Measurements from ENCODE around the gene SAMD13. TPM values are rescaled to one million over a fixed set of nuclear protein-coding genes. Genes with fewer than 3 reads are reported as not detected.

SAMD13 gene
- total RNA-seq, 2 donors from 2014 or later, result 24.5 to 29.9 TPM

DNA sequence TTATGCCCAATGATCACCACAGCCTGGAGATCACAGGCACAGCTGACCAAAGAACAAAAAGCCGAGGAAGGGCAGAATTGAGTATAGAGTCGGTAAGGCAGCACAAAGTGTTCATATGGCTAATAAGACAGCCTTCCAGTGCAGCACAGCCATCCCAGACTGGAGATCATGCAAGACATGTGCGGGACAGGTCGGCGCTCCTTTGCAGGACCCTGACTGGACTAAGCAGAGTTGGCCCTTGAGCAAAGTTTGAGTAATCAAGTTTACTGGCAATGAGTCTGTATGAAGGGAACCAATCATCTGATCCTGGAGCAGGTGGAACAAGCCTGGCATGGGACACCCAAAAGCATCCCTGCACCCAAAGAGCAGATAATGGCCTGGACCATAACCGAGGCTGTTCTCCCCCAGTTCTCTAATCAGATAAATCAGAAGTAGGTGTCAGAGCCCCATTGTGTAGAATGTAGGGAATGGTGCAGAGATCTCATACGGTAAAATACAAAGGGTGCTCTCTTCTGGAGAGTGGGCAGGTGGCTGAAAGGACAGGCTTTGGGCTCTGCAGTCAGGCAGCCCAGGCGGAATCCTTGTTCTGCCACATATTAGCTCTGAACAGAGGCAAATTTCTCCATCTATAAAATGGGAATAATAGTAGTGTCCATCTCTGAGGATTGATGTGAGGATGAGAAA is 86.1 kb downstream of the SAMD13 start:
- intact Hi-C loops (cut with DNase I, micrococcal nuclease), result no loop called here
- DNase-seq (no peak), ATAC-seq (no peak)

GRCh38 chr1:84390226-84390625 is 88.7 kb downstream of the SAMD13 start:
- ATAC-seq (peak; percentile 55), DNase-seq (no peak)
- intact Hi-C loops (cut with DNase I, micrococcal nuclease), result no loop called here

DNA sequence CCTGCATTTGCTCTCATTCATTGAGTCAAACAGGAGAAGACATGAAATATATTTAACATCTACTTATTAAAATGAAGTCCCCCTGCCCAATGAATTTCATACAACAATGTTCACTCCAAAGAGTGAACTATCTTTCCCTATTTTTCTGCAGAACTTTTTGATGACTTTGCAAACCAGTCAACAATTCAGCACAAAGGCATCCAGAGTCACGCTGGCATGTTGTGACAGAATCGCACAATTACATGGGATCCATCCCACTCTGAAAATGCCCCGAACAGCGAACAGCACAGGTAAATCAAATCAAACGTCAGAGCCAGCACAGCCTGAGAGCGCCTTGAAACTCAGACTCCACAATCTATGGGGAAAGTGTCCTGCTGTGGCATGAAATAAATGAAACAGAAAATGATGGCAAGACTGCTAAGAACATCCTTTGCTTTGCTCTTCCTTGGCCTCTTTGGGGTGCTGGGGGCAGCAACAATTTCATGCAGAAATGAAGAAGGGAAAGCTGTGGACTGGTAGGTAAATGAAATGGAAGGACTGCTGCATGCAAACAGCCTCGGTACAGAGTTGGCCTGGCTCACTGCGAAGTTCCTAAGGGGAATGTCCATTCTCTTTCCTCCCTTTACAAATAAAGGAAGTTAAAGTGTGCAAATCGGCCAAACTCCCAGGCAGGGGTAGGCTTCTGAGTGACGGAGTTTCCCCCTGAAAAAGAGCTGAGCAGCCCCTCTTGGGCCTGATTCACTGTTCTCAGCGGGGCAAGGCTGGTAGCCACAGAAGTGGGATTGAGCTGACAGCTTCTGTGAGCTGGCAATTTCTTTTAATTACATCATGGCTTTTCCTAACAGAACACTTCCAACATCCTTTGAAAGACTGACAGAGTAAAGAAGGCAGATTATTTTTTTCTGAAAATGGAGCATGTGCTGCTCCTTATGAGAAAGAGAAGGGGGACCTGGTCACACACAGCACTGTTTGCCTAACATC is 97.0 kb downstream of the SAMD13 start, which contains the start of gene DNASE2B:
TSS of gene DNASE2B (plus strand) at position 310 of the 981 bp plus-strand sequence. CDS start at position 391, 81 bp downstream.
- intact Hi-C loops (cut with DNase I, micrococcal nuclease), result no loop called here
- ATAC-seq (no peak), DNase-seq (no peak)

Other genes with a start within 250 kb of the SAMD13 start
- 100 to 1,000 TPM; 113 to 127 TPM for gene PRKACB, start 157.4 kb upstream of the SAMD13 start, total RNA-seq
- 1 to 10 TPM in 1 of 2 donors, under 1 TPM in 1; 0.70 to 1.3 TPM for gene DNASE2B, start 96.8 kb downstream of the SAMD13 start, total RNA-seq
- 10 to 100 TPM; 23.5 to 25.2 TPM for gene RPF1, start 177.6 kb downstream of the SAMD13 start, total RNA-seq
- 1 to 10 TPM in 1 of 2 donors, under 1 TPM in 1; 0.61 to 1.1 TPM for gene SPATA1, start 204.7 kb downstream of the SAMD13 start, total RNA-seq
- gene GNG5, start 204.9 kb downstream of the SAMD13 start, total RNA-seq, result 100 to 1,000 TPM; 126 to 148 TPM

All from left colon (tissue), 2 donors.